Activated CD8-positive, alpha-beta T cell treated with anti-CD3 and anti-CD28 coated beads for 36 hours (primary cell): ENCODE data around the gene MOSPD2. TPM values are rescaled to one million over a fixed set of nuclear protein-coding genes. Genes with fewer than 3 reads are reported as not detected.

Source experiments
- ATAC-seq: fragments of 200-7000 bp; cut with Tn5 transposase; one replicate; pipeline ENCODE4 v1.10.0; 2021; ENCODE audit warnings: mild to moderate bottlenecking, moderate library complexity
- CTCF ChIA-PET: fragments of 350-600 bp; sonication (Branson Sonifier 250); formaldehyde crosslinking; loops from one replicate; lab custom pipeline; 2021; ENCODE audit warnings: antibody characterized with exemption; lab: Charles Lee
- POLR2A ChIA-PET: fragments of 350-600 bp; sonication (Branson Sonifier 250); formaldehyde crosslinking; loops from one replicate; lab custom pipeline; 2021; ENCODE audit warnings: antibody characterized with exemption; lab: Charles Lee
- DNase-seq: peaks from one replicate; pipeline ENCODE4 v3.0.0-alpha.2; 2020
- H3K27ac Mint-ChIP-seq: one replicate; pipeline ENCODE4 v1.8.0; 2021; ENCODE audit warnings: mild to moderate bottlenecking, mixed read lengths
- H3K27me3 Mint-ChIP-seq: one replicate; pipeline ENCODE4 v1.8.0; 2021; ENCODE audit warnings: mixed read lengths
- H3K36me3 Mint-ChIP-seq: one replicate; pipeline ENCODE4 v1.8.0; 2021; ENCODE audit warnings: low read depth, mixed read lengths
- H3K4me1 Mint-ChIP-seq: one replicate; pipeline ENCODE4 v1.8.0; 2021; ENCODE audit warnings: low read depth, mixed read lengths
- H3K4me3 Mint-ChIP-seq: one replicate; pipeline ENCODE4 v1.8.0; 2021; ENCODE audit warnings: mild to moderate bottlenecking, moderate library complexity, mixed read lengths
- H3K9me3 Mint-ChIP-seq: one replicate; pipeline ENCODE4 v1.8.0; 2021; ENCODE audit warnings: mixed read lengths
- intact Hi-C: fragments of 100-400 bp; cut with micrococcal nuclease; formaldehyde crosslinking; loops from one replicate; pipeline ENCODE4 v1.10.0; 2022
- total RNA-seq, 2 experiments: library from RNA; stranded (reverse); gene quantifications; one replicate each; pipeline ENCODE4 v1.2.3, GENCODE V29; 2021
- TF ChIP-seq, protein P1 (sequence below): fragments of 200-600 bp; IDR thresholded peaks from one replicate; pipeline ENCODE4 v1.8.0; 2022; ENCODE audit warnings: antibody characterized with exemption, mild to moderate bottlenecking

MOSPD2 gene
- total RNA-seq, 2 experiments from 2014 or later = 11.0 to 11.6 TPM

DNA sequence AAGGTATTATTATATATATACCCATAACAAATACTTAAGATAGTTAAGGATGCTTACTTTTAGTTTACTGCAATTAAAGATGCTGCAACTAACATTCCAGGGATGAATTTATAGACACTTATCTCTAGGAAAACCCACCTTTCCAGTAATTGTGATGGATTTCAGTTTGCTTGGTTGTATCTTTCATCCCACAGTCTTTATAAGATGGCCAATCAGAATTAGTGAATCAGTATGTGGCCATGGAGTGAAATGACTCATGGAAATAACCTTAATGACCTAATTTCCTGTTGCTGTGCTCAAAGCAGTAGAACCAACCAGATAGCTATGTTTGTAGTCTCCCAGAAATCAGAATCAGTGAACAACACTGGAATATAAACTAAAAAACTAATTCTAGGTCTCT lies 26.4 kb downstream of the MOSPD2 start:
- intact Hi-C loops = no loop called here
- Mint-ChIP-seq H3K36me3 (peaks cover 34% of the 10 kb centered on the region), H3K27me3 (no peaks in the 10 kb centered on the region), H3K4me3 (no peak overlapping the region), H3K27ac (peak overlapping the region; percentile 88), H3K4me1 (peaks cover 10% of the 10 kb centered on the region), H3K9me3 (peaks cover 3% of the 10 kb centered on the region)
- DNase-seq (no peak), ATAC-seq (peak; percentile 91)
- TF ChIP-seq, protein P1, sequence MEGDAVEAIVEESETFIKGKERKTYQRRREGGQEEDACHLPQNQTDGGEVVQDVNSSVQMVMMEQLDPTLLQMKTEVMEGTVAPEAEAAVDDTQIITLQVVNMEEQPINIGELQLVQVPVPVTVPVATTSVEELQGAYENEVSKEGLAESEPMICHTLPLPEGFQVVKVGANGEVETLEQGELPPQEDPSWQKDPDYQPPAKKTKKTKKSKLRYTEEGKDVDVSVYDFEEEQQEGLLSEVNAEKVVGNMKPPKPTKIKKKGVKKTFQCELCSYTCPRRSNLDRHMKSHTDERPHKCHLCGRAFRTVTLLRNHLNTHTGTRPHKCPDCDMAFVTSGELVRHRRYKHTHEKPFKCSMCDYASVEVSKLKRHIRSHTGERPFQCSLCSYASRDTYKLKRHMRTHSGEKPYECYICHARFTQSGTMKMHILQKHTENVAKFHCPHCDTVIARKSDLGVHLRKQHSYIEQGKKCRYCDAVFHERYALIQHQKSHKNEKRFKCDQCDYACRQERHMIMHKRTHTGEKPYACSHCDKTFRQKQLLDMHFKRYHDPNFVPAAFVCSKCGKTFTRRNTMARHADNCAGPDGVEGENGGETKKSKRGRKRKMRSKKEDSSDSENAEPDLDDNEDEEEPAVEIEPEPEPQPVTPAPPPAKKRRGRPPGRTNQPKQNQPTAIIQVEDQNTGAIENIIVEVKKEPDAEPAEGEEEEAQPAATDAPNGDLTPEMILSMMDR = no peak
- ChIA-PET CTCF (no interaction called here), POLR2A (no interaction called here)

DNA sequence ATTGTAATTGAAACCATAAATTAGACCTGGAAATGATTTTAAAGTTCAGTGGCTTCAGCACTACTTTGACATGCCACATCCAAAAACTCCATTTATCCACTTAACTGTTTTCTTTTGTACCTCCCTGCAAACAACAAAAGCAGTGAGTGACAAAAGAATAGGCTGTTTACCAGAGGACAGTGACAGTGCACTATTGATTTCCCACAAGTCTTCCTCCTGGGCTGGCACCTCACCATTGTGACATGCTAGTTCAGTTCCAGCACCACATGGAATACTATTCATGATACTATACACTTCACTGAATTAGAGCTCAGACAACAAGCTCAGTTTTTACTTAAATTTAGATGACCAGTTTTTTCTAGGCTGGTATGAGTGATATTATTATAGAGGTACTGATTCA lies 29.3 kb downstream of the MOSPD2 start:
- ChIA-PET POLR2A (no interaction called here), CTCF (no interaction called here)
- no peak for ATAC-seq
- peaks cover 28% of the 10 kb centered on the region for H3K36me3 Mint-ChIP-seq
- TF ChIP-seq, protein P1 = no peak
- no peak overlapping the region for H3K27ac Mint-ChIP-seq
- no peak overlapping the region for H3K4me3 Mint-ChIP-seq
- H3K4me1 Mint-ChIP-seq = peaks cover 3% of the 10 kb centered on the region
- DNase-seq = no peak
- intact Hi-C loops = no loop called here
- peaks cover 5% of the 10 kb centered on the region for H3K9me3 Mint-ChIP-seq
- no peaks in the 10 kb centered on the region for H3K27me3 Mint-ChIP-seq

DNA sequence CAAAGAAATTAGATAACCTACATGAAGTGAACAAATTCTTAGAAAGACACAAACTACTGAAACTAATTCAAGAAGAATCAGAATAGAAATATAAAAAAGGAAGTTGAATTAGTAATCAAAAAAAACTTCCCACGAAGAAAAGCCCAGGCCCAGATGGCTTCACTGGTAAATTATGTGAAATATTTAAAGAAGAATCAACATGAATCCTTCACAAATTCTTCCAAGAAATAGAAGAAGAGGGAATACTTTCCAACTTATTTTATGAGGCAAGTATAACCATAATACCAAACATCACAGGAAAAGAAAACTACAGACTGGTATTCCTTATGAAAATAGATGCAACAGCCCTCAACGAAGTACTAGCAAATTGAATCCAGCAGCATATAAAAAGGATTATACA lies 30.7 kb downstream of the MOSPD2 start:
- Mint-ChIP-seq H3K4me1 (peaks cover 3% of the 10 kb centered on the region), H3K4me3 (no peak overlapping the region), H3K27ac (no peak overlapping the region), H3K9me3 (peaks cover 5% of the 10 kb centered on the region), H3K27me3 (no peaks in the 10 kb centered on the region), H3K36me3 (peaks cover 25% of the 10 kb centered on the region)
- ChIA-PET POLR2A (no interaction called here), CTCF (no interaction called here)
- intact Hi-C loops = no loop called here
- DNase-seq = no peak
- TF ChIP-seq, protein P1 = no peak
- ATAC-seq = no peak

DNA sequence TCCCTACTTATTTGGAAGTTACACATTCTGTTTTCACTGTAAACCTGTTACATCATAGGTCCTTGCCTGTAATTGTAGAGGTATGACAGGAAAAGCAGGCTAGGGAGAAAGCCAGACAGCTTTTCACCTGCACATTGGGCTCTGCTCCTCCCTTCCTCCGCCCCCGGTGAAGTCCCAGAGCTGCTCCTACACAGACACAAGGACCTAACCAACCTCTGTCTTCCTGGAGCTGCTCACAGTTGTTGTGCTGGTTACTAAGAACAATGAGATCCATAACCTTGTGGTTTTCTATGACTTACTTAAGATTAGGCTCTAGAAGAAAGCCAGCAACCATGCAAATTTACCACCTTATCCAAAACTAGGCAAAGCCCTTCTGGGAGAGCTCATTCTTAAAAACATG lies 40.0 kb downstream of the MOSPD2 start:
- Mint-ChIP-seq H3K27ac (no peak overlapping the region), H3K4me3 (no peak overlapping the region), H3K9me3 (no peaks in the 10 kb centered on the region), H3K27me3 (no peaks in the 10 kb centered on the region), H3K4me1 (no peaks in the 10 kb centered on the region), H3K36me3 (peaks cover 4% of the 10 kb centered on the region)
- ATAC-seq (no peak), DNase-seq (no peak)
- intact Hi-C loops = no loop called here
- TF ChIP-seq, protein P1 = no peak
- ChIA-PET CTCF (no interaction called here), POLR2A (no interaction called here)

DNA sequence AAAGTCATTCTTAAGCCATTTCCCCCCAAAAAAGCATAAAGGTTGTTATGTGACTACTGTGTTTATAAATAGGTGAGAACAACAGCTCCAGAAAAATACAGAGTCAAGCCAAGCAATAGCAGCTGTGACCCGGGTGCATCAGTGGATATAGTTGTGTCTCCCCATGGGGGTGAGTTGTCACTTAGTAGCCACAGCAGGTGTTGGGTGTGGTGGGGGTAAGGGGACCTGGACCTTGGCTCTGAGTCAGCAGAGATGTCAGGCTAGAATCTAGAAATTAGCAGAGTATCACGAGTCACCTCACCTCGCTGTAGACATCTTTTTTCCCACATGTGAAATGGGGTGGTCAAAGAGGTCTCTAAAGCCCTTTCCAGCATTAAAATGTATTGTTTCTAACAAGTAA lies 42.4 kb downstream of the MOSPD2 start:
- POLR2A ChIA-PET = no interaction called here
- Mint-ChIP-seq H3K4me1 (no peaks in the 10 kb centered on the region), H3K4me3 (no peak overlapping the region), H3K27ac (no peak overlapping the region), H3K27me3 (no peaks in the 10 kb centered on the region), H3K36me3 (peaks cover 9% of the 10 kb centered on the region), H3K9me3 (no peaks in the 10 kb centered on the region)
- no peak for DNase-seq
- TF ChIP-seq, protein P1 = no peak
- intact Hi-C loops = no loop called here
- CTCF ChIA-PET = no interaction called here
- no peak for ATAC-seq
